ENCODE data around the gene PTP4A1. TPM values are rescaled to one million over a fixed set of nuclear protein-coding genes. Genes with fewer than 3 reads are reported as not detected.
A peak's percentile ranks its signal among the peaks of the same experiment; 100 is the strongest.

Gene PTP4A1
- total and polyA plus RNA-seq, 2 of the 13 experiments (the other 11 are each of a cell fraction or from before 2014, with no cell fraction given), result 141 to 376 TPM

- Histone ChIP-seq H3K4me3 (replicated peaks in 1 of 3; ENCODE audit: insufficient read depth in 1 of 3, low read depth in 2 of 3, low read length in 3 of 3) (no peak overlapping the region), H3K4me1 (ENCODE audit: insufficient read depth, low read length) (peaks cover 49% of the 10 kb centered on the region), H3K27me3 (ENCODE audit: control insufficient read depth in 1 of 2, insufficient read depth in 2 of 2, low read length in 2 of 2) (no peaks in the 10 kb centered on the region), H3K27ac (ENCODE audit: extremely low read length, insufficient read depth, low read length) (peak overlapping the region; percentile 36), H3K79me2 (ENCODE audit: insufficient read depth, low read length) (peaks cover 47% of the 10 kb centered on the region), H3K9ac (ENCODE audit: insufficient read depth, low read depth, low read length) (no peak overlapping the region), H3K4me2 (ENCODE audit: low read depth, low read length) (no peak overlapping the region), H2AFZ (ENCODE audit: low read length) (no peak overlapping the region), H3K36me3 (replicated peaks in 1 of 2; ENCODE audit: control insufficient read depth in 1 of 2, insufficient read depth in 2 of 2, low read length in 2 of 2) (peaks cover 14 to 46% of the 10 kb centered on the region in 2 experiments), H4K20me1 (ENCODE audit: insufficient read depth, low read length) (no peaks in the 10 kb centered on the region), H3K9me3 (ENCODE audit: low read length) (no peaks in the 10 kb centered on the region)
- 85% methylated on average over 1 of the region's 1 CpG for WGBS (ENCODE audit: low lambda C conversion rate)
- in situ Hi-C loops (cut with HindIII; ENCODE audit: extremely low pct_ligation_motif_present, low pct_unique_long_range_greater_than_20kb), result no loop called here
- ATAC-seq (no peak), FAIRE-seq (no peak), DNase-seq (ENCODE audit: low spot score) (no peak)
- ChIA-PET CTCF (ENCODE audit: low intra/inter-chr PET ratio, low total read pairs) (no interaction called here), POLR2A (interaction anchor here (0.8 to 1.5 kb wide), 3 partner anchors 16 to 35 kb away, joined by 3 to 6 read pairs (median 3); no protein-coding TSS in a partner anchor)
- TF ChIP-seq ZNF883 (CRISPR knock-in tag; IDR thresholded peaks at IDR 0.05; ENCODE audit: not compliant biosample characterization) (no peak), RBM22 (optimal IDR thresholded peaks at IDR 0.05; ENCODE audit: low read length) (peak; percentile 80), ZNF362 (CRISPR knock-in tag; IDR thresholded peaks at IDR 0.05; ENCODE audit: borderline replicate concordance) (no peak), NFYC (CRISPR knock-in tag; IDR thresholded peaks at IDR 0.05) (0 out of 2 replicates have a peak, but pooled peaks have one; percentile 27), ELF1 (CRISPR knock-in tag; IDR thresholded peaks at IDR 0.05) (peak; percentile 56; the same call in 1 of the 2 replicates), NFYB (CRISPR knock-in tag; IDR thresholded peaks at IDR 0.05) (peak; percentile 39), ELF3 (CRISPR knock-in tag; IDR thresholded peaks at IDR 0.05) (0 out of 2 replicates have a peak, but pooled peaks have one; percentile 26)
- no TSS peak for BruUV-seq (replicated peaks)
- intact Hi-C loops (cut with micrococcal nuclease; ENCODE audit: unreplicated experiment), result no loop called here
These were observed 41.3 kb upstream of the PTP4A1 start for GRCh38 chr6:63530991-63531390.

- Histone ChIP-seq H4K20me1 (ENCODE audit: insufficient read depth, low read length) (no peaks in the 10 kb centered on the region), H3K36me3 (replicated peaks in 1 of 2; ENCODE audit: control insufficient read depth in 1 of 2, insufficient read depth in 2 of 2, low read length in 2 of 2) (peaks cover 15 to 52% of the 10 kb centered on the region in 2 experiments), H3K79me2 (ENCODE audit: insufficient read depth, low read length) (peaks cover 32% of the 10 kb centered on the region), H2AFZ (ENCODE audit: low read length) (no peak overlapping the region), H3K4me2 (ENCODE audit: low read depth, low read length) (no peak overlapping the region), H3K9me3 (ENCODE audit: low read length) (no peaks in the 10 kb centered on the region), H3K4me3 (replicated peaks in 1 of 3; ENCODE audit: insufficient read depth in 1 of 3, low read depth in 2 of 3, low read length in 3 of 3) (no peak overlapping the region), H3K27me3 (ENCODE audit: control insufficient read depth in 1 of 2, insufficient read depth in 2 of 2, low read length in 2 of 2) (no peaks in the 10 kb centered on the region), H3K27ac (ENCODE audit: extremely low read length, insufficient read depth, low read length) (no peak overlapping the region), H3K9ac (ENCODE audit: insufficient read depth, low read depth, low read length) (no peak overlapping the region), H3K4me1 (ENCODE audit: insufficient read depth, low read length) (peaks cover 39% of the 10 kb centered on the region)
- FAIRE-seq (no peak), ATAC-seq (no peak), DNase-seq (ENCODE audit: low spot score) (no peak)
- POLR2A ChIA-PET, result interaction anchor here (1.2 to 2.3 kb wide), 3 partner anchors 11 to 38 kb away, joined by 4 to 8 read pairs (median 6); no protein-coding TSS in a partner anchor
- intact Hi-C loops (cut with micrococcal nuclease; ENCODE audit: unreplicated experiment) (no loop called here), in situ Hi-C loops (cut with HindIII; ENCODE audit: extremely low pct_ligation_motif_present, low pct_unique_long_range_greater_than_20kb) (no loop called here)
- TF ChIP-seq ZSCAN9 (CRISPR knock-in tag; IDR thresholded peaks at IDR 0.05; ENCODE audit: borderline replicate concordance) (no peak), HNF1B (CRISPR knock-in tag; IDR thresholded peaks at IDR 0.05) (no peak), RBM22 (optimal IDR thresholded peaks at IDR 0.05; ENCODE audit: low read length) (peak; percentile 86), ZNF460 (CRISPR knock-in tag; IDR thresholded peaks at IDR 0.05; ENCODE audit: borderline replicate concordance) (peak; percentile 86; the same call in 1 of the 2 replicates), ZNF784 (CRISPR knock-in tag; IDR thresholded peaks at IDR 0.05; ENCODE audit: borderline replicate concordance) (no peak), RNF219 (CRISPR knock-in tag; IDR thresholded peaks at IDR 0.05) (no peak)
- 95% methylated on average over 3 of the region's 3 CpGs for WGBS (ENCODE audit: low lambda C conversion rate)
- BruUV-seq (replicated peaks), result no TSS peak
- CTCF ChIA-PET (ENCODE audit: low intra/inter-chr PET ratio, low total read pairs), result no interaction called here
These were observed 39.3 kb upstream of the PTP4A1 start for GRCh38 chr6:63533026-63533425.
